ENCODE results near the gene KCNIP4.

The KCNIP4 gene

DNA sequence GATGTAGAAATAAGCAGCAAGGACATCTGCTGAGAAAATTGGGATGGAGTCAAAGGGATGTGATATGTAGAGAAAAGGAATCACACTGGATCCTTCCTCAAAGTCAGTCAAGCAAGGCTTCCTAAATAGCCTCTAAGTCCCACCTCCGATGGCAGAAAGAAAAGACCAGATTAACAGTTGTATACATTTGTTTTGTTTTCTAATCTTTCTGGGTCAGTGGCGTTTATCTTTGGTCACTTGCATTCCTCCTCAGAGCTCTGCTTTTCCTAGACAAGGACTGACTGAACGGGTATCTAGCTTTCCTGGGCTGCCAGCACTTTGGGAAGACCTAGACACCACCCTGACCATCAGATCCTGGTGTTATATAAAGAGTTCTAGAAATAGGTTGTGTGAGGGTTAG, 1225.1 kb downstream of the KCNIP4 start:
- Histone ChIP-seq H3F3A (ENCODE audit: low read depth) (no peaks in the 10 kb centered on the region), H3K27me3 (ENCODE audit: insufficient read depth, low read length, poor library complexity, severe bottlenecking) (no peaks in the 10 kb centered on the region), H3K4me3 (ENCODE audit: low read length, poor library complexity, severe bottlenecking) (no peak overlapping the region), H3K9me2 (replicated peaks; ENCODE audit: low read depth, low read length) (no peaks in the 10 kb centered on the region), H3K9me3 (ENCODE audit: insufficient read depth, low read depth, low read length) (no peaks in the 10 kb centered on the region), H4K20me1 (ENCODE audit: insufficient read depth, low read length, poor library complexity, severe bottlenecking) (no peaks in the 10 kb centered on the region), H3K79me2 (ENCODE audit: insufficient read depth, low read length) (no peaks in the 10 kb centered on the region), H2AFZ (ENCODE audit: low read length) (no peak overlapping the region), H3K4me2 (ENCODE audit: low read depth, low read length, poor library complexity, severe bottlenecking) (no peak overlapping the region), H3K4me1 (ENCODE audit: insufficient read depth, low read length, poor library complexity, severe bottlenecking) (no peaks in the 10 kb centered on the region), H3K36me3 (ENCODE audit: insufficient read depth, low read length) (peaks cover 39% of the 10 kb centered on the region; the same call in 1 of the 2 replicates), H3K9ac (ENCODE audit: low read depth, low read length, poor library complexity, severe bottlenecking) (no peak overlapping the region)
- TF ChIP-seq CTCF (conservative IDR thresholded peaks at IDR 0.05; ENCODE audit: low read length) (no peak), EZH2phosphoT487 (IDR thresholded peaks at IDR 0.05; ENCODE audit: borderline replicate concordance) (no peak)

GRCh38 chr4:20723019-20723418, 1225.6 kb downstream of the KCNIP4 start:
- no peak overlapping the region for H3K9ac ChIP-seq (ENCODE audit: low read depth, low read length, poor library complexity, severe bottlenecking)
- no peaks in the 10 kb centered on the region for H4K20me1 ChIP-seq (ENCODE audit: insufficient read depth, low read length, poor library complexity, severe bottlenecking)
- peaks cover 37% of the 10 kb centered on the region; the same call in 1 of the 2 replicates for H3K36me3 ChIP-seq (ENCODE audit: insufficient read depth, low read length)
- no peak overlapping the region for H2AFZ ChIP-seq (ENCODE audit: low read length)
- no peak overlapping the region for H3K4me3 ChIP-seq (ENCODE audit: low read length, poor library complexity, severe bottlenecking)
- H3K27me3 ChIP-seq (ENCODE audit: insufficient read depth, low read length, poor library complexity, severe bottlenecking): no peaks in the 10 kb centered on the region
- H3K9me2 ChIP-seq (replicated peaks; ENCODE audit: low read depth, low read length): no peaks in the 10 kb centered on the region
- H3F3A ChIP-seq (ENCODE audit: low read depth): no peaks in the 10 kb centered on the region
- no peak for TF ChIP-seq EZH2phosphoT487 (IDR thresholded peaks at IDR 0.05; ENCODE audit: borderline replicate concordance)
- no peak for TF ChIP-seq CTCF (conservative IDR thresholded peaks at IDR 0.05; ENCODE audit: low read length)
- H3K4me2 ChIP-seq (ENCODE audit: low read depth, low read length, poor library complexity, severe bottlenecking): no peak overlapping the region
- H3K79me2 ChIP-seq (ENCODE audit: insufficient read depth, low read length): no peaks in the 10 kb centered on the region
- H3K4me1 ChIP-seq (ENCODE audit: insufficient read depth, low read length, poor library complexity, severe bottlenecking): no peaks in the 10 kb centered on the region
- no peaks in the 10 kb centered on the region for H3K9me3 ChIP-seq (ENCODE audit: insufficient read depth, low read depth, low read length)

- no peak for TF ChIP-seq EZH2phosphoT487 (IDR thresholded peaks at IDR 0.05; ENCODE audit: borderline replicate concordance)
- Histone ChIP-seq H3K79me2 (ENCODE audit: insufficient read depth, low read length) (no peaks in the 10 kb centered on the region), H3K4me1 (ENCODE audit: insufficient read depth, low read length, poor library complexity, severe bottlenecking) (no peaks in the 10 kb centered on the region), H3K9me3 (ENCODE audit: insufficient read depth, low read depth, low read length) (no peaks in the 10 kb centered on the region), H3K36me3 (ENCODE audit: insufficient read depth, low read length) (peaks cover 13% of the 10 kb centered on the region; the same call in 1 of the 2 replicates), H3K9me2 (replicated peaks; ENCODE audit: low read depth, low read length) (no peaks in the 10 kb centered on the region), H3K27me3 (ENCODE audit: insufficient read depth, low read length, poor library complexity, severe bottlenecking) (no peaks in the 10 kb centered on the region), H3K4me3 (ENCODE audit: low read length, poor library complexity, severe bottlenecking) (no peak overlapping the region), H2AFZ (ENCODE audit: low read length) (no peak overlapping the region), H3F3A (ENCODE audit: low read depth) (no peaks in the 10 kb centered on the region), H3K4me2 (ENCODE audit: low read depth, low read length, poor library complexity, severe bottlenecking) (no peak overlapping the region), H3K9ac (ENCODE audit: low read depth, low read length, poor library complexity, severe bottlenecking) (no peak overlapping the region), H4K20me1 (ENCODE audit: insufficient read depth, low read length, poor library complexity, severe bottlenecking) (no peaks in the 10 kb centered on the region)
These were observed 1237.2 kb downstream of the KCNIP4 start for GRCh38 chr4:20711335-20711734.
